Measurements from ENCODE around the gene OSBPL6.

- TF ChIP-seq CTCF (IDR thresholded peaks at IDR 0.05; ENCODE audit: low read depth, low read length, poor library complexity, severe bottlenecking), result no peak
- TF ChIP-seq EZH2phosphoT487 (IDR thresholded peaks at IDR 0.05; ENCODE audit: borderline replicate concordance, low read length), result no peak
Observed at GRCh38 chr2:178428396-178428806, 234.1 kb downstream of the OSBPL6 start.
